Neuronal stem cell (in vitro differentiated cells): ENCODE measurements around the gene MS4A8.

ENCODE experiments used
- DNase-seq: peaks from one replicate; pipeline ENCODE4 v3.0.0-alpha.2; 2013; ENCODE audit warnings: low spot score
- H2AFZ ChIP-seq: one replicate; pipeline ENCODE4 v1.6.1; 2013; ENCODE audit warnings: mild to moderate bottlenecking, low read length, inconsistent platforms
- H2AK5ac ChIP-seq: 2 replicates; pipeline ENCODE4 v1.6.1; 2013; ENCODE audit warnings: low read depth, mild to moderate bottlenecking, inconsistent platforms, low read length, moderate library complexity, mixed read lengths
- H2BK120ac ChIP-seq: 2 replicates; pipeline ENCODE4 v1.6.1; 2013; ENCODE audit warnings: low read depth, mild to moderate bottlenecking, inconsistent platforms, low read length, moderate library complexity, mixed read lengths
- H2BK12ac ChIP-seq: one replicate; pipeline ENCODE4 v1.6.1; 2013; ENCODE audit warnings: low read length, inconsistent platforms
- H2BK15ac ChIP-seq: 2 replicates; pipeline ENCODE4 v1.6.1; 2013; ENCODE audit warnings: mild to moderate bottlenecking, low read length, inconsistent platforms, mixed read lengths
- H2BK5ac ChIP-seq: one replicate; pipeline ENCODE4 v1.6.1; 2013; ENCODE audit warnings: inconsistent platforms, mild to moderate bottlenecking, low read length, moderate library complexity
- H3K14ac ChIP-seq: one replicate; pipeline ENCODE4 v1.6.1; 2013; ENCODE audit warnings: low read length, inconsistent platforms
- H3K18ac ChIP-seq: 2 replicates; pipeline ENCODE4 v1.6.1; 2013; ENCODE audit warnings: low read length, inconsistent platforms
- H3K23ac ChIP-seq: 2 replicates; pipeline ENCODE4 v1.6.1; 2013; ENCODE audit warnings: low read depth, mild to moderate bottlenecking, mixed read lengths, low read length, inconsistent platforms; ENCODE audit not compliant: poor library complexity
- H3K27ac ChIP-seq: replicated peaks from 3 replicates; pipeline ENCODE4 v1.5.1; 2013; ENCODE audit warnings: low read length, inconsistent platforms
- H3K27me3 ChIP-seq, 3 experiments: 2 replicates each; pipeline ENCODE4 v1.6.1; 2013; ENCODE audit warnings: low read length in 3 of 3, mild to moderate bottlenecking in 2 of 3, inconsistent platforms in 1 of 3, low read depth in 1 of 3, mixed read lengths in 1 of 3, moderate library complexity in 1 of 3; ENCODE audit not compliant: control insufficient read depth in 3 of 3, insufficient read depth in 3 of 3
- H3K36me3 ChIP-seq, 2 donors: replicated peaks in 1 of 2; 2 replicates each; pipeline ENCODE4 v1.6.1; 2013; ENCODE audit warnings: low read length in 2 of 2; ENCODE audit not compliant: control insufficient read depth in 2 of 2, insufficient read depth in 2 of 2
- H3K4ac ChIP-seq: 2 replicates; pipeline ENCODE4 v1.6.1; 2013; ENCODE audit warnings: inconsistent platforms, mild to moderate bottlenecking, low read length, moderate library complexity
- H3K4me1 ChIP-seq, 2 donors: 1 replicate in 1 of 2; 2 replicates in 1 of 2; pipeline ENCODE4 v1.6.1; 2013; ENCODE audit warnings: low read length in 2 of 2, low read depth in 1 of 2; ENCODE audit not compliant: control insufficient read depth in 2 of 2, insufficient read depth in 1 of 2
- H3K4me2 ChIP-seq: one replicate; pipeline ENCODE4 v1.6.1; 2013; ENCODE audit warnings: mild to moderate bottlenecking, low read length, inconsistent platforms; ENCODE audit not compliant: insufficient read depth, poor library complexity, severe bottlenecking
- H3K4me3 ChIP-seq, 2 donors: 2 replicates each; pipeline ENCODE4 v1.5.1; 2013; ENCODE audit warnings: low read length in 2 of 2, mild to moderate bottlenecking in 2 of 2, inconsistent platforms in 1 of 2, moderate library complexity in 1 of 2
- H3K79me1 ChIP-seq: one replicate; pipeline ENCODE4 v1.6.1; 2013; ENCODE audit warnings: low read depth, mild to moderate bottlenecking, inconsistent platforms, low read length, moderate library complexity
- H3K9ac ChIP-seq: one replicate; pipeline ENCODE4 v1.6.1; 2013; ENCODE audit warnings: mild to moderate bottlenecking, low read depth, low read length, inconsistent platforms; ENCODE audit not compliant: poor library complexity
- H3K9me3 ChIP-seq, 2 donors: replicated peaks in 1 of 2; 2 replicates each; pipeline versions ENCODE3 to v1.6.1; 2013; ENCODE audit warnings: low read length in 2 of 2, mild to moderate bottlenecking in 2 of 2, inconsistent platforms in 1 of 2, low read depth in 1 of 2, mixed read lengths in 1 of 2, moderate library complexity in 1 of 2; ENCODE audit not compliant: control insufficient read depth in 2 of 2, insufficient read depth in 1 of 2
- H4K8ac ChIP-seq: one replicate; pipeline ENCODE4 v1.6.1; 2013; ENCODE audit warnings: low read depth, mild to moderate bottlenecking, inconsistent platforms, low read length, moderate library complexity
- H4K91ac ChIP-seq: one replicate; pipeline ENCODE4 v1.6.1; 2013; ENCODE audit warnings: low read length, low read depth, mild to moderate bottlenecking, inconsistent platforms; ENCODE audit not compliant: poor library complexity
- WGBS, 2 donors: extraction: QIAGEN DNeasy Blood & Tissue Kit; methylation state at CpG; one replicate each; pipeline ENCODE4 v1.1.7; 2013; ENCODE audit warnings: missing lambda C conversion rate in 2 of 2, mixed read lengths in 1 of 2; ENCODE audit not compliant: insufficient read length in 2 of 2, insufficient replicate concordance in 1 of 2; ENCODE audit errors: extremely low coverage in 2 of 2; 5-methylcytosine and 5-hydroxymethylcytosine counted together

The MS4A8 gene

GRCh38 chr11:60748225-60748624 is 48.8 kb downstream of the MS4A8 start:
- H3K18ac ChIP-seq, result no peak overlapping the region
- no peak for DNase-seq
- no peak overlapping the region for H2BK15ac ChIP-seq
- H3K4me1 ChIP-seq, result peaks cover 0 to 3% of the 10 kb centered on the region in 2 donors
- H3K4me2 ChIP-seq, result no peak overlapping the region
- no peak overlapping the region for H2BK5ac ChIP-seq
- H3K9ac ChIP-seq, result no peak overlapping the region
- no peak overlapping the region for H4K91ac ChIP-seq
- H3K27ac ChIP-seq, result no peak overlapping the region
- peaks cover 0 to 8% of the 10 kb centered on the region in 2 donors for H3K9me3 ChIP-seq
- H3K14ac ChIP-seq, result no peak overlapping the region
- no peaks in the 10 kb centered on the region for H3K79me1 ChIP-seq
- H2BK120ac ChIP-seq, result no peak overlapping the region
- no CpG with 5 or more reads among the region's 17 CpGs for WGBS, 2 donors
- no peak overlapping the region for H2AFZ ChIP-seq
- H3K36me3 ChIP-seq, result peaks cover 0 to 2% of the 10 kb centered on the region in 2 donors
- H3K27me3 ChIP-seq, result peaks cover 0 to 3% (median 0%) of the 10 kb centered on the region in 3 experiments
- no peak overlapping the region for H2BK12ac ChIP-seq
- no peak overlapping the region for H2AK5ac ChIP-seq
- H4K8ac ChIP-seq, result no peak overlapping the region
- H3K4ac ChIP-seq, result no peak overlapping the region
- H3K4me3 ChIP-seq, result no peak overlapping the region
- no peak overlapping the region for H3K23ac ChIP-seq

DNA sequence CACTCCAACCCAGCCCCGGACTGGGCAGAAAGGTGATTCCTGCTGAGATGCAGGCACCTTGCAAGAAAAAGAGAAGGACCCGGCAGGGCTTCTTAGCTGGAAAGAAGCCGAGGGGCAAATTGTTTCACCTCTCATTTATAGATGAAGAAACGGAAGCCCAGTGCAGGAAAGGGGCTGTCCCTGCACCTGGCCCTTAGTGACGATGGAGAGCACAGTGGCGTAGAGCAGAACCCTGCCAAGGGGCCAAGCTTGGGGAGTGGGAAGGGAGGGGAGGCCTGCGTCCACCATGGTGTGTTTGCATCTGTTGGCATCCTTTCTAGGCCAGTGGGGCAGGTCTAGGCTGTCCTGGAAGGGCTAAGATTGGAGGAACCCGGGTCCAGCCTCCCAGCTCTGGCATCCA is 49.4 kb downstream of the MS4A8 start:
- Histone ChIP-seq H2BK5ac (no peak overlapping the region), H3K27ac (no peak overlapping the region), H3K4me2 (no peak overlapping the region), H3K9me3 (peaks cover 0 to 6% of the 10 kb centered on the region in 2 donors), H3K4ac (no peak overlapping the region), H2BK120ac (no peak overlapping the region), H2AK5ac (no peak overlapping the region), H3K79me1 (no peaks in the 10 kb centered on the region), H4K8ac (no peak overlapping the region), H3K27me3 (peaks cover 0 to 3% (median 0%) of the 10 kb centered on the region in 3 experiments), H3K9ac (no peak overlapping the region), H2BK12ac (no peak overlapping the region), H3K23ac (no peak overlapping the region), H3K4me1 (peaks cover 0 to 3% of the 10 kb centered on the region in 2 donors), H2BK15ac (no peak overlapping the region), H4K91ac (no peak overlapping the region), H3K36me3 (peaks cover 0 to 2% of the 10 kb centered on the region in 2 donors), H3K18ac (no peak overlapping the region), H2AFZ (no peak overlapping the region), H3K14ac (no peak overlapping the region), H3K4me3 (no peak overlapping the region)
- no peak for DNase-seq
- no CpG with 5 or more reads among the region's 8 CpGs for WGBS, 2 donors

GRCh38 chr11:60750911-60751310 is 51.5 kb downstream of the MS4A8 start:
- no peak overlapping the region for H3K27ac ChIP-seq
- no peak overlapping the region for H3K14ac ChIP-seq
- H3K79me1 ChIP-seq, result no peaks in the 10 kb centered on the region
- H3K18ac ChIP-seq, result no peak overlapping the region
- H3K9me3 ChIP-seq, result peaks cover 0 to 6% of the 10 kb centered on the region in 2 donors
- H2AK5ac ChIP-seq, result no peak overlapping the region
- no peak overlapping the region for H2BK15ac ChIP-seq
- no peak overlapping the region for H3K23ac ChIP-seq
- peaks cover 0 to 3% of the 10 kb centered on the region in 2 donors for H3K4me1 ChIP-seq
- no peak overlapping the region for H2BK5ac ChIP-seq
- no peak overlapping the region for H4K8ac ChIP-seq
- WGBS, 2 donors, result no CpG with 5 or more reads among the region's 3 CpGs
- no peak overlapping the region for H2AFZ ChIP-seq
- no peak overlapping the region for H3K4me2 ChIP-seq
- H2BK12ac ChIP-seq, result no peak overlapping the region
- no peak for DNase-seq
- H3K4me3 ChIP-seq, result no peak overlapping the region
- H3K4ac ChIP-seq, result no peak overlapping the region
- H4K91ac ChIP-seq, result no peak overlapping the region
- no peak overlapping the region for H3K9ac ChIP-seq
- peaks cover 0 to 3% (median 0%) of the 10 kb centered on the region in 3 experiments for H3K27me3 ChIP-seq
- H2BK120ac ChIP-seq, result no peak overlapping the region
- H3K36me3 ChIP-seq, result peaks cover 0 to 2% of the 10 kb centered on the region in 2 donors

DNA sequence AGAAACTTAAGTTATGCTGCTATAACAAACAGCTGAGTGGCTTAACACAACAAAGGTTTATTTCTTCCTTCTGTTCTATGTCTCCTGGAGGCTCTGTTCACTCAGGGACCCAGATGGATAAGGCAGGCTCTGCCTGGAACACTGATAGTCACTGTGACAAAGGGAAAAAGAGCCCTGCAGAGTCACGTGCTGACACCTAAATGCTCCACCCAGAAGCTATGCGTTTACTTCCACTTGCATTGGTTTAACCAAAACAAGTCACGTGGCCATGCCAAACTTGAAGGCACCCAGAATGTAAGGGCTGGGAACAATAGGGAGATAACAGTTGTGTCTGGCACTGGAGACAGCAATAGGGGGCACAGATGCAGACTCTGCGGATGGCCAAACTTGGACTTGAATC is 53.9 kb downstream of the MS4A8 start:
- H3K79me1 ChIP-seq, result no peaks in the 10 kb centered on the region
- no peak overlapping the region for H3K4ac ChIP-seq
- H4K8ac ChIP-seq, result no peak overlapping the region
- H4K91ac ChIP-seq, result no peak overlapping the region
- H2BK5ac ChIP-seq, result no peak overlapping the region
- H2BK120ac ChIP-seq, result no peak overlapping the region
- H3K18ac ChIP-seq, result no peak overlapping the region
- H3K4me1 ChIP-seq, result no peaks in the 10 kb centered on the region
- no peak overlapping the region for H3K14ac ChIP-seq
- H3K4me3 ChIP-seq, result no peak overlapping the region
- no peak overlapping the region for H2BK12ac ChIP-seq
- H3K36me3 ChIP-seq, result no peaks in the 10 kb centered on the region
- H2BK15ac ChIP-seq, result no peak overlapping the region
- H3K9me3 ChIP-seq, result peaks cover 0 to 2% of the 10 kb centered on the region in 2 donors
- no peak overlapping the region for H3K23ac ChIP-seq
- WGBS, 2 donors, result no CpG with 5 or more reads among the region's 4 CpGs
- no peak overlapping the region for H3K4me2 ChIP-seq
- H2AFZ ChIP-seq, result no peak overlapping the region
- H3K27ac ChIP-seq, result no peak overlapping the region
- peaks cover 0 to 2% (median 0%) of the 10 kb centered on the region in 3 experiments for H3K27me3 ChIP-seq
- H3K9ac ChIP-seq, result no peak overlapping the region
- H2AK5ac ChIP-seq, result no peak overlapping the region
- no peak for DNase-seq
